LNCAP (cell line): ENCODE measurements around the gene MED14.

ENCODE experiments used
- TF ChIP-seq, protein P1 (sequence below): fragments of 450-650 bp; IDR thresholded peaks from 2 replicates; pipeline ENCODE4 v1.5.1; 2017; ENCODE audit warnings: mild to moderate bottlenecking

MED14 gene

DNA sequence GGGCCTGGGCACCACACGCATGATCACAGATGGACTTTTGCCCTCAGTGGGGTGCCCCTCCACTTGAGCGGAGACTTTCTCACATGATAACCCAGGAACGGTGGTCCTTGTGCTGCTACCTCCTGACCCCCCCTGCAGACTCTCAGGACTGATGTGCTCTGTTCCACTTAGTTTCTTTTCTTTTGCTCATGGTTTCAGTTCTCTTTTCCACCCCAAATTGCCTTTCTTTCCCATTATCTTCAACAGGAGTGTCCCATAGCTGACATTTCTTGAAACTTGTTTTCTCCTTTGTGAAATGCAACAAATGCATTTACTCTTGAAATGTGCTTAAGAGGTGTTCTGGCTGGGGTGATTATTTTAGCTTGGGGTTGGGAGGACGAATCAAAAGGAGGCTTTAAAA, 103.1 kb downstream of the MED14 start:
- TF ChIP-seq, protein P1, sequence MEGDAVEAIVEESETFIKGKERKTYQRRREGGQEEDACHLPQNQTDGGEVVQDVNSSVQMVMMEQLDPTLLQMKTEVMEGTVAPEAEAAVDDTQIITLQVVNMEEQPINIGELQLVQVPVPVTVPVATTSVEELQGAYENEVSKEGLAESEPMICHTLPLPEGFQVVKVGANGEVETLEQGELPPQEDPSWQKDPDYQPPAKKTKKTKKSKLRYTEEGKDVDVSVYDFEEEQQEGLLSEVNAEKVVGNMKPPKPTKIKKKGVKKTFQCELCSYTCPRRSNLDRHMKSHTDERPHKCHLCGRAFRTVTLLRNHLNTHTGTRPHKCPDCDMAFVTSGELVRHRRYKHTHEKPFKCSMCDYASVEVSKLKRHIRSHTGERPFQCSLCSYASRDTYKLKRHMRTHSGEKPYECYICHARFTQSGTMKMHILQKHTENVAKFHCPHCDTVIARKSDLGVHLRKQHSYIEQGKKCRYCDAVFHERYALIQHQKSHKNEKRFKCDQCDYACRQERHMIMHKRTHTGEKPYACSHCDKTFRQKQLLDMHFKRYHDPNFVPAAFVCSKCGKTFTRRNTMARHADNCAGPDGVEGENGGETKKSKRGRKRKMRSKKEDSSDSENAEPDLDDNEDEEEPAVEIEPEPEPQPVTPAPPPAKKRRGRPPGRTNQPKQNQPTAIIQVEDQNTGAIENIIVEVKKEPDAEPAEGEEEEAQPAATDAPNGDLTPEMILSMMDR: no peak

DNA sequence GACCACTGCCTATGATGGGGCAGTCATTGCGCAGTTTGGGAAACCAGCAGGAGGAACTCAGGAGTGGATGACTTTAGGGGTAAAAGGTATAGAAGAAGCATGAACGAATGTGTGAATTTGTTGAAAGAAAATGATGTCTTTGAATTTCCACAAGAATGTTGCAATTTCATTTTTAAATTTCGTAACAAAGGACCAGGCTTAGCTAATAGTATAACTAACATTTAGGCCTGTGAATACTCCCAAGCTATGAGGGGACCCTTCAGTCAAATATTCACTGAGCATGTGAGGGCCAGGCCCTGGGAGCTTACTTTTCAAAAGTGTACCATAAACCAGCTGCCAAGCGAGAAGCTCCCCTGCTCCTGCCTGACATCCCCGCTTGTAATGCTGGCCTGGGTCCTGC, 106.8 kb downstream of the MED14 start:
- TF ChIP-seq, protein P1: no peak

DNA sequence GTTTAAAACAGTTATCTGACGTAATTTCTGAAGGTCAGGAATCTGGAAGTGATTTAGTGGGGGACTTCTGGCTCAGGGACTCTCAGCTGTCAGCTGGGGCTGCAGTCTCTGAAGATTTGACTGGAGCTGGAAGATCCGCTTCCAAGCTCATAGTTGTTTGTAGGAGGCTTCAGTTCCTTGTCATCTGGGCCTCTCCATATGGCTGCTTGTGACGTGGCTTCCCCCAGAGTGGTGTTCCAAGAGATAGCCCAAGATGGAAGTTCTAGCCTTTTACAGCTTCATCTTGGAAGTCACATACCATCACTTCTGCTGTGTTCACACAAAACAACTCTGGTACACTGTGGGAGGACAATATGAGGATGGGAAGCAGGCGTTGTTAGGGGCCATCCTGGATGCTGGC, 110.0 kb downstream of the MED14 start:
- TF ChIP-seq, protein P1: no peak

DNA sequence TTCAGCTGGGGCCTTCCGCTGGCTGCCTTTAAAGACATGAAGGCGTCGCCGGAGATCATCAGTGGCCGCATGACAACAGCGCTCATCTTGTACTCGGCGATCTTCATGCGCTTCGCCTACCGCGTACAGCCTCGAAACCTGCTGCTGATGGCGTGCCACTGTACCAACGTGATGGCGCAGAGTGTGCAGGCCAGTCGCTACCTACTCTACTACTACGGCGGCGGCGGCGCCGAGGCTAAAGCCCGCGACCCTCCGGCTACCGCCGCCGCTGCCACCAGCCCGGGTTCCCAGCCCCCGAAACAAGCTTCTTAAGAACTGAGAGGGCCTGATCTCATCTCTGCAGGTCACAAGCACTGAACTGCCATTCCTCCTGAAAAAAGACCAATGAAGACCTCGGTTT, 111.7 kb downstream of the MED14 start:
- TF ChIP-seq, protein P1: no peak

DNA sequence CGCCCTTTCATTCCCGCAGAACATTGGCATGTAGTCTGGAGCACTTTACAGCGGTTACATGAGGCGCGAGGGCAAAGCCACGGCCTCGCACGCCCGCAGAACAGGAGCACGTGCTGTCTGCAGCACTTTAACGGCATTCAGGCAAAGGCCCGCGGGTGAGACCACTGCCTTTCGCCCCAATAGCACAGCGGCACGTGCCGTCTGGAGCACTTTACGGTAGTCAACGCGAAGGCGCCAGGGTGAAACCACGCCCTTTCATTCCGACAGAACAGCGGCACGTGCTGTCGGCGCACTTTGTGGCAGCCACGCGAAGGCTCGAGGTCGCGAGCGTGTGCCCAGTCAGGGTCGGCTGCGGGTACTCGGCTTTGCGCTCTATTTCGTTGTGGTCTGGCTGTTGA, 112.2 kb downstream of the MED14 start, which contains the start of gene MPC1L:
TSS of gene MPC1L (plus strand) at position 290 of the 398 bp plus-strand sequence. CDS start 138 bp downstream, outside the sequence.
- TF ChIP-seq, protein P1: no peak

DNA sequence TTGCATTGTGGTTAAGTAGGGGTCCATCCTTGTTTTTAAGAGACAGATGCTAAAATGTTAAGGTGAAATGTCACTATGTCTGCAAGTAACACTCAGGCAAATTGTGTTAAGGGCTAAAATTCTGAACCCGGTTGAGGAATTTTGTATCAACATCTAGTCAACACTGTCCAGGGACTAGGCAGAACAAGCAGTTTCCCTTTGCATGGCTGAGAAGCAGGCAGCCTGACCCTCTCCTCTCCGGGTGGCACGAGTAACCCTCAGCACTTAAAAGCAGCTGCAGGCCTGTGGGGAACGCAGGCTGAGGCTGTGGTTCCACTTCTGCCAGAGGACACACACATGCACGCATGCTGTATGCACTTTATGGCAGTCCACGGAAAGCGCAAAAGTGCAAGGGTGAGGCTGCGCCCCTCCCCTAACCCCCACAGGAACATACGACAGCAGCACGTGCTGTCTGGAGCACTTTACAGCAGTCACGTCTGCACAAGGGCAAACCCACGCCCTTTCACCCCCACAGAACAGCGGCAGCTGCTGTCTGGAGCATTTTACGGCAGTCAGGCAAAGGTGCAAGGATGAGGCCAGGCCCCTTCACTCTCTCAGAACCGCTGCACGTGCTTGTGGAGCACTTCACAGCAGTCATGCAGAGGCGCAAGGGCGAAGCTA, 112.7 kb downstream of the MED14 start:
- TF ChIP-seq, protein P1: no peak

DNA sequence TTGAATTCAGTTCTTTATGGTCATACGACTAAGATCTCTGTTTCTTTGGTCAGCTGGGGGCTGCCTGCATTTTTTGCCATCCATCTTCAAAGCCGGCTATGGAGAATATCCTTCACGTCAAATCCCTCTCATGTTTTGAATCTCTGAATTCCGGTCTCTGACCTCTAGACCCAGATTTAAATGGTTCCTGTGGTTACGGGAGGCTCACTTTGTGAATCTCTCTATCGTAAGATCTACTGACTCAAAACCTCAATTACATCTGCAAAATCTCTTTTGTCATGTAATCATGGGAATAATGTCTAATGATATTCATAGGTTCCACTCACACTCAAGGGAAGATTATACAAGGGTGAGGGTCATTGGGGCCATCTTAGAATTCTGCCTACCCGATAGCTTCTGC, 117.8 kb downstream of the MED14 start:
- TF ChIP-seq, protein P1: no peak

DNA sequence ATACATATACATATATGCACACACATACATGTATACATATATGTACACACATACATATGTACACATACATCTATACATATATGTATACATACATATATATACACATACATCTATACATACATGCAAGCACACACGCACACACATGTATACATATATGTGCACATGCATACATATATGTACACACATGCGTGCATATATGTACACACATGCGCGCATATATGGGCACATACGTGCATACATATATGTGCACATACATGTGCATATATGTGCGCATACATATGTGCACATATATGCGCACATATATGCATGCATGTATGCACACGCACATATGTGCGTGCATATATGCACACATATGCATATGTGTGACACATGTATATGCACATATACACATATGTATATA, 119.4 kb downstream of the MED14 start:
- TF ChIP-seq, protein P1: no peak
